Stimulated activated CD4-positive, alpha-beta T cell treated with anti-CD3 and anti-CD28 coated beads, Interleukin-1b, Interleukin-23, amount 100 ng/mL, for 1 hour (primary cell): ENCODE results near the gene VWA8.
"Not testable (repeated sequence)": the region's sequence is repeated elsewhere in the genome, so short reads cannot be mapped to it uniquely, and the experiment has no call there.

ENCODE experiments used
- DNase-seq, 2 donors: peaks; one replicate each; pipeline ENCODE4 v3.0.0-alpha.2; 2020; ENCODE audit warnings: low read depth in 2 of 2

Gene VWA8

DNA sequence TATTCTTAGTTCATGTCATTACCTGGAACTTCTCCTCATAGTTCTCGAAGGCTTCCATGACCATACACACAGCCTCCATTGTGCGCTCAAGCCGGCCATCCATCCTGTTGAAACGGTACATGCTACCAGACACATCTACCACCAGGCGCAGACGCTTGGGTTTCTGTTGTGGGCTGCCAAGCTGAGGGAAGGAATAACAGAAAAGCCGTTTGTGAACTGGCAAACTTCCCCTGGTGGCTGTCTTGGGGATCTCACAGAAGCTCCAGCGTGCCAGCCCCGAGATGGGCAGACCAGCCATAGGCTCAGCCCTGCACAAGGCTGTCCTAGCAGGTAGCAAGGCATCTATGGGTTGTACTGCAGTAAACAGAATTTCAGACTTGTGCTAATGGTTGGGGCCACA is 373.4 kb downstream of the VWA8 start:
- no peak for DNase-seq

DNA sequence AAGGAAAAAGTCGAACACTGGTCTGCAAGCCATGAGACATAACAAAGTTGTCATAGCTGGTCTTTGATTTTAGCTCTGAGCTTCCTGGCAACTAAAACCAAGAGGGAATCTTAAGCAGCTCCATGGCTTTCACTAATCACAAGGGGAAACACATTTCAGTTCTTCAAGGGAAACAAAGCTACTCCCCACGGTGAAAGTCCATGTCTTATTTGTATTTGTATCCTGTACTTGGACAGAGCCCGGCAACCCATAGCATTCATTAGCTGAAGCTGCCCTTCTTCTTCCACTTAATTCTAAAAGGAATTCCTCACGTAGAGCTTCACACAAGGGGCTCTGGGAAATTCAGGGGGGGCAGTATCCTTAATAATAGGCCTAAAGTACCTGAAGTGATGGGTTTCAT is 374.7 kb downstream of the VWA8 start:
- no peak for DNase-seq

DNA sequence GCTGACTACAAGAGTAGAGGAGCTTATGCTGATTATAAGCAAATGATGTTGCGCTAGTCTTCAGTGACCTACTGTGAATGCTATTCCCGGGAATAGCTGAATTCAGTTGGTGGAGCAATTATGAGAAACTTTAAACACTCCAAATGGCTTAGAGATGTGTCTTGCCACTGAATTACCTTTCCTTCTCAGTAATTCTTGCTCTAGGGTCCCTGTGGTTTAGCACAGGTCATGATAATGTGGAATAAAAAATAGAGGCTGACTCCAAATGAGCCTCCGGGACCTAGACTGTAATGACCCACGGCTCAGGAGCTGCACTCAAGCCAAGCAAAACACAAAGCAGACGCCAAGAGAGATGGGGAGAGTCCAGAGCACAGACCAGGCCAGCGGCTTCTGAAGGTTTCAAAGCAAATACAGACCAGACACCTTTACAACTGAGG is 378.9 kb downstream of the VWA8 start:
- DNase-seq = no peak

DNA sequence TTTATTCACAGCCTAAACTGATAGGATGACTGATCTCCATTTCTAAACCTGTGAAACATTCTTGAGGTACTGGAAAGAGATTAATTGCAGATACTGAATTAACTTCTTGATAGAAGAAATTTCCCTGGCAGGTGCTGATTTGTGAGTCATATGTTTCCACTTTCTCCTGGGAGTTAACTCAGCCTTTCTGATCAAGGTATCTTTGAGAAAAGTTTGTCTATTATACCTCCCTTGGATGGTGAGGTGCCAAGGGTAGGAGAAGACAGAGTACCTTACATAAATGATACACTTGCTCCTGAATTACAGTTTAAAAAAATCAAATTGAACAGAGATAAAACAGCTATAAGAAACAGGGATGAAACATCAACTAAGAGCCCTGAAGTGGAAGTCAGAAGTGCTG is 380.6 kb downstream of the VWA8 start:
- DNase-seq = no peak

DNA sequence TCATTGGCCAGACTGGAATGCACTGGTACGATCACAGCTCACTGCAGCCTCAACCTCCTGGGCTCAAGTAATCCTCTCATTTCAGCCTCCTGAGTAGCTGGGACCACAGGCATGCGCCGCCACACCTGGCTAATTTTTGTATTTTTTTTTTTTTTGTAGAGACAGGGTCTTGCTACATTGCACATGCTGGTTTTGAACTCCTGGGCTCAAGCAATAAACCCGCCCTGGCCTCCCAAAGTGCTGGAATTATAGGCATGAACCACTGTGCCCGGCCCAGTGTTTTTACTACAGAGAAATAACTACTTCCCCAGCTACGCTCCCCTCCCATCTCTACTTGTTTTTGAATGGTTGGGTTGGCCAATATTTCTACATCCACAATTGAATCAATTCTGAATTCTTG is 381.0 kb downstream of the VWA8 start:
- no peak for DNase-seq

DNA sequence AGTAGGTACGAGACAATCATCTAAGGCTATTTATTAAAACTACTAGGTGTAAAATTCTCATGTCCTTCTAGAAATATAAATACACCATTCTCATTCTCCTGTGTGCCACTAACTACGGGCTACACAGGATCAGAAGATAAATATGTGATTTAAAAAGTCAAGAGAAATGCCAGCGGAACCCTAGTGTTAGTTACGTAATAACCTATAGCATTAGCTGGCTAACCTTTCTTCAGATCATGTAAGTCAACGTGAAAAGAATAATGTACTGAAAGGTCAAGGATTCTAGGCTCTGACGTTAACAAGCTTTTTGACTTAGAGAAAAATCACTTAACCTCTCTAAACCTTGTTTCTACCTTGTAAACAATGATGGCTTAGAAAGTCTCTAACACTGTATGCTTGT is 381.7 kb downstream of the VWA8 start:
- DNase-seq = no peak

DNA sequence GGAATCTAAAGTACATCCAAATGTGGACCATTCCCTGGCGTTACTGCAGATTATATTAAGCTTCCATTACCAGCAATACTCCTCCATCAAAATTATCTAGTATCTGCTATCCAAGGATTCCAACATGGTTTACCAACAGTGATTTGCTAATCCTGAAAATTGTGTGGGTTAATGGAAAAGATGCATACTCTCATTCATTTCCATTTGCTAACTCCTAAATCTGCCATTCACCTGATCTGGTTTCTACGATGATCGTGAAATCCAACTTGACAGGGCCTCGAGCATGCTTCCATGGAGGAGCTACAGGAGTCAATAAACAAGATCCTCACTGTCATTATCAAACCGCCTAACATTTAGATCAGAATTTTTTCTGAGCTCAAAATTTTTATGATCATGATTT is 382.5 kb downstream of the VWA8 start:
- no peak for DNase-seq

DNA sequence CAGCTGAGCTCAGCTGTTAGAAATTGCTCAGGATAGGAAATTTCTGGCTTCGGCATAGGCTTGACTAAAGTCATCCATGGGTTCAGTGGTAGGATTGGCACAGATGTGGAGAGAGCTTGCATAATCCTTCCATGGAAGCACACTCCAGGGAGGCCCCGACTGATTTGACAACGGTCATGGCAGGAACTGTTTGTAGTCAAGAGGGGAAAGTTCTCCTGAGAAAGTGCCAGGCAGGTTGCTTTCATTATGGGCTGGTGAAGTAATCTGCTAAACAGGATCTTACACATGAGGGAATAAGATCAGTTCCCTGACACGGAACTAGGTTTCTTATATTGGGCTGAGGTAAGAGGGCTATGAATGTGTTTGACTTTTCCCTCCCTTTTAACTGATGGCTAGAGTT is 383.5 kb downstream of the VWA8 start:
- no peak for DNase-seq

DNA sequence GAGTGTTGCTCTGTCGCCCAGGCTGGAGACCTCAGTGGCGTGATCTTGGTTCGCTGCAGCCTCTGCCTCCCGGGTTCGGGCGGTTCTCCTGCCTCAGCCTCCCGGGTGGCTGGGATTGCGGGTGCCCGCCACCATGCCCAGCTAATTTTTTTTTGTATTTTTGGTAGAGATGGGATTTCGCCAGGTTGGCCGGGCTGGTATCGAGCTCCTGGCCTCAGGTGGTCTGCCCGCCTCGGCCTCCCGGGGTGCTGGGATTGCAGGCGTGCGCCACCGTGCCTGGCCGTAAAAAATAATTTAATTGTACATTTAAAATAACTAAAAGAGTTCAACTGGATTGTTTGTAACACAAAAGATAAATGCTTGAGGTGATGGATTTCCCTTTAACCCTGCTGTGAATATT is 387.3 kb downstream of the VWA8 start:
- DNase-seq = not testable (repeated sequence)

DNA sequence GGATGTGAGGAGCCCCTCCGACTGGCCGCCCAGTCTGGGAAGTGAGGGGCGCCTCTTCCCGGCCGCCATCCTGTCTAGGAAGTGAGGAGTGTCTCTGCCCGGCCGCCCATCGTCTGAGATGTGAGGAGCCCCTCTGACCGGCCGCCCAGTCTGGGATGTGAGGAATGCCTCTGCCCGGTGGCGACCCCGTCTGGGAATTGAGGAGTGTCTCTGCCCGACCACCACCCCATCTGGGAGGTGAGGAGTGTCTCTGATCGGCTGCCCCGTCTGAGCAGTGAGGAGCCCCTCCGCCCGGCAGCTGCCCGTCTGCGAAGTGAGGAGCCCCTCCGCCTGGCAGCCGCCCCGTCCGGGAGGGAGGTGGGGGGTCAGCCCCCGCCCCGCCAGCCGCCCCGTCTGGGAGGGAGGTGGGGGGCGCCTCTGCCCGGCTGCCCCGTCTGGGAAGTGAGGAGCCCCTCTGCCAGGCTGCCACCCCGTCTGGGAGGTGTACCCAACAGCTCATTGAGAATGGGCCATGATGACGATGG is 389.0 kb downstream of the VWA8 start:
- DNase-seq = not testable (repeated sequence)

DNA sequence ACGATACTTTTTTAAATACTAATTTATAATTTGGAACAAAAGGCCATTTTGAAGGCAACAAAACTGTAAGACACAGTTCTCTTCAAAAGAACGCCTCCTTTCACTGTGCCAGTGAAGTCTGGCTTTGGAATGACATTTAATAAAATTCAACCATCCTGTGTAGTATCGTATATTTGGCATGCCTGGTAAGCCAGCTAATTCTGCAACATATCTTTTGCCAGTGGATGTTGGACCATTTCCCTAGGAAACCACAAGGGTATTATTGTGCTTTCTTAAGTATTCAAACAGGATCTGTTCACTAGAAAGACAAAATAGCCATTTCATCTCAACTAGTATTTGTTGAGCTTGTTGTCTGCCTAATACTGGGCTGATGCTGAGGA is 391.9 kb downstream of the VWA8 start:
- no peak for DNase-seq

DNA sequence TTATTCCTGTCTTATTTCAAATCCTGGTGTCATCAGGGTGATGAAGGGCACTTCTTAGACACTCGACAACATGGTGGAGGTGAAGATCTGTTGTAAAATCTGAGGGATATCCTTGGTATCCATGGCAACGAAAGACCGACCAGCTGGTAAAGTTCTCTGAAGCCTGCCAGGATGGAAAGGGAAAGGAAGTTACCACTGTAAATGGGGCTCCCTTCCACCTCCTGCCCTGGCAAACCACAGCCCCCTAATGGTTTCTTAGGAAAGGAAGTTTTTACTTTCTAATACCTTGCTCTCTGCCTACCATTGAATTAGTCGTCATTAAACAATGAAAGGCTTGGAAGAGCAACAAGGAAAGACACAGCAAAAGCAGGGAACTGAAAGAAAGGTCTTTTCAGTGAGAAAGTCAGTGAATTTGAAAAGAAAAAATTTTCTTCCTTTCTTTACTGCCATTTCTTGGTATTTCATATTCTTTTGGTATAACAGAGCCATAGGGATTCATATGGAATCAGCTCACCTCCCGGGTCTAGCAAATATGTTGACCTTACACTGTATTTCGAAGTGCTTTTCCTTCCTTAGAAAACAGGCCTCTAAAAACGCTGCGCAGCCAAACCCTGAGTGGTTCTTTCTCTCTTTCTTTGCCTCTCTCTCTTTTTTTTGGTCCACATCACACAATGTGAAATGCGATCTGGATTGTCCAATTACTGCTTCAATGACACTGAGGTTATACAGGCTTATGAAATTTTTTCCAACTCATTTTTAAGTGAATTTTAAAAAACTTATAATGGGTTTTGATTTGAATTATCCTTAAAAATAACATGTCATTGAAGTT is 392.6 kb downstream of the VWA8 start:
- DNase-seq = no peak

DNA sequence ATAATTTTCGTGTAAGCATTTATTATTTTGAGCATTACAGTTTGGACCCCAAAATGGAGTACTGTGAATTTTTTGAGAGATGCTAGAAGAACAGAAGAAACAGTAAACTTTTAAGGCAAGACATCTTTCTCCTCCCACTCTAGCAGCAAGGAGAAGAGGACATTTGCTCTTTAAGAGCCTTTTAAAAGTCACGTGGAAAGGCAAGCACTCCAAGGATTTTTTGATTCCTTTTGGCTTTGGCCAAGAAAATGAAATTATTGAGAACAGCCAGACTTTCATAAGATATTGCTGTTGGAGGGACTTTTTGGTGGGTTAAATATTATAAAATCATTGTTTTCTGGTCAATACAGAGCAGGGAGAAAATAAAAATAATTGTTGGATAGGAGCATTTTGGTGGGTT is 393.5 kb downstream of the VWA8 start:
- no peak for DNase-seq

DNA sequence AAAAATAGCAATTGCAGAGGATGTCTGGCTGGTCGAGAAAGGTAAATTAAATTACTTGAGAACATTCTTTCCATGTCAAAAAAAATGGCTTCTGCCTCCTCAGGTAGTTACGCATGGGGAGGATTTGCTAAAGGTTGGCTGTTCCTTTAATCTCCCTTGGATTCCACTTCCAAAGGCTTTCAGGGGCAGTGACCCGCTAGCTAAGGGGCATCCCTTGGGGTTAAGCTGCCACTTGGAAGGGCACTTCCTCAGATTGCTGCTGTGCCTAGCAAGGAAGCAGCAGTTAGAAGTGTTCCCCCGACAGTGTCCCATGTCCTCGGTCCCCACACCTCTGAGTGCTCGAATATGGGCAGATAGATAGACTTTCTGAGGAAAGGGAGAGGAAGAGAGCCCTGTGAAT is 395.1 kb downstream of the VWA8 start:
- no peak for DNase-seq

DNA sequence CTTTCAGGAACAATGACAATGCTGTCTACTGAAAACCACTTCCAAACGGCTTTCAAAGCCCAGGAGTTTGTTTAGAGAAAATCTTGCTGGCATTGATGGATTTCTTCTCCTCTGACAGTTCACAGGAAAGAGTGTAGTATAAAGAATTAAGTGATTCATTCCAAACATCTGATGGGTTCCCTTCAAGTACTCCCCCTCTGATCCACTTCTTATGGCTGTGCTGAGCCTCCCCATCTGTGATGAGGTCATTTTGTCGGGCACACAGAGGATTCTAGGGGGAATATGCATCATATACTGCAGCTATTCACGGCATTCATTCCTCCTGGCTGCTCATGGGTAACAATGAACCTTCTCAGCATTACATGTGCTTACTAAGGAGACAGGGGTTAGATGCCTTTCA is 395.7 kb downstream of the VWA8 start:
- DNase-seq = no peak

DNA sequence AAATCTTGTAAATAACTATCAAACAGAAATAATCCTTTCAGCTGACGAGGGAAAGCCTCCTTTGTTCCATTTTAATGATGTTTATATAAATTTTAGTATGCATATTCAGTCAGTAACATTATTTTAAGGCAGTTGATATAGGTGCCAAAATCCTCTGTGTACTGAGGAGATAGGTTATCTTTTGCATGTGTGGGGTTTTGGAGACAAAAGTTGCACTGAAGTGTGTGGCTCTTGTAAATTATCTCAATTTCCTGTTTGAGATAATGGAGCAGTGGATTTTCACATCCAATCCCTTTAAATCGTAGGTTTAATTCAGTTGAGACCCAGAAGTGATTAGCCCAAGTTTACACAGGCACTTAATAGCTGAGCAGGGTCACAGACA is 396.9 kb downstream of the VWA8 start:
- DNase-seq = no peak

DNA sequence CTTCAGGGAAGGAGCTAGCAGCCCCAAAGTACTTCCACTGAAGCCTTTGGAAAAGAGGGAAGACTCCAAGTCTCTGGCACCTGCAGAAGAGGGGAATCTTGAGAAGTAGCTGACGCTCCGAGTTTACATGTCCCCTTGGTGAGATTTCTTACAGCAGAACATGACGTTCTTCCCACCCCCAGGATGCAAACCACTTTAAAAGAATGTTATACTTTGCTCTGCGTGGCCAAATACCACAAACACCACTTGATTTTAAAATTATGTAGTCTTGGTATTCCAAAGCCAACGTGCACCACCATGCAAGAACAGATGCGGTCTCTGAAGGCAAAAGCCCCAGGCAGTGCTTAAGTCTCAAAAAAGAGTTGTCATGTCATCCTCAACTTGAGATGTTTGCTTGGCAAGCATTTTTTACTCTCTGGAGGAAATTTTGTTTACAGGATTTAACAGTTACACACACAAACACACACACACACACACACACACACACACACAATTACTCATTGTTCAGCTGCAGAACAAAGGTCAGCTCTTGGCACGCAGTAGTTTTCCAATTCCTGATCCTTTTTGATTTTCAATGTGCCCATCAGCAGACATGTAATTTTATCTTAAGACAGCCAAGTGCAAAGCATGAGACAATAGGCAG is 397.4 kb downstream of the VWA8 start:
- no peak for DNase-seq

DNA sequence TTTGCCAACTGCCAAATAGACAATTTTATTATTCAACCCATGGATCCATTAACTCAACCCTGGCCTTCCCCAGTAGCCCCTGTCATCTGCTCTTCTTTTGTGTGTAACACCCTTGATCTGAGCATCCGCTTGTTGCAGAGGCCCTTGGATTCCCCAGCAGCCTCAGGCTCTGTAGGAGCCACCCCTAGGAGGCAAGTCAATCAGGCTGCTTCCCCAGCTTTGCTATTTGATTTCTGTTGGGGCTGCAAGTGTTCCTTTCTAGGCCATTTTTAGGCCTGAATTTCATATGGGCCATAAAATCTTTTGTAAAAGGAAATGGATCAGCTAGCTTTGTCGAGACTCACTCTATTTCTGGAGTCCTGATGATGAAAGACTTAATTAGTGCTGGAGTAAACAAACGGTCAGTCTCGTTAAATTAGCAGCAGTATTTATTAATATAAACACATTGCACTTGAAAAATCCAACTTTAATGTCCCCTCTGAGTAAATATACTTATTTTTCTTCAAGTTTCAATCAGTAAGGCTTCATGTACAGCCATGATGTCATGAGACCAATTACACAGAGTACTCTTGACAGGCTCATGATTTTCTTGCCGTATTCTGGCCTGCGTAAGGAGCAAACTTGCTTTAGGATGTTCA is 398.2 kb downstream of the VWA8 start:
- no peak for DNase-seq

DNA sequence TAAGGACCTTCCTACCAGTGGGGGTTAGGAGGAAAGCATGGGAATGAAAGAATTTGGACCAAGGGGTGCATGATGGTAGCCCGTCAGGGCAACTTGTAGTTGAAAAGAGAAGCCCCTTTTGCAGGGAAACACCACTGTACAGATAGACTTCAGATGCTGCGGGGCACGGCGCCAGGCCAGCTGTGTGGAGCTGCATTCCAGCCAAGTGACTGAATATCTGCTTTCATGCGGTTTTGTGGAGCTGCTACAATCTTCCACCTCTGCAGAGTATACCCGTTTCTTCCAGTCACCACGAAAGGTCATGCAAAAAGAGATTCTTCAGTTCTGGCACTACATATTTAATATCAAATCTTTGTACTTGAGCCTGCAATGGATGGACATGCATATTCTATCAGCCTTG is 398.8 kb downstream of the VWA8 start:
- no peak for DNase-seq

DNA sequence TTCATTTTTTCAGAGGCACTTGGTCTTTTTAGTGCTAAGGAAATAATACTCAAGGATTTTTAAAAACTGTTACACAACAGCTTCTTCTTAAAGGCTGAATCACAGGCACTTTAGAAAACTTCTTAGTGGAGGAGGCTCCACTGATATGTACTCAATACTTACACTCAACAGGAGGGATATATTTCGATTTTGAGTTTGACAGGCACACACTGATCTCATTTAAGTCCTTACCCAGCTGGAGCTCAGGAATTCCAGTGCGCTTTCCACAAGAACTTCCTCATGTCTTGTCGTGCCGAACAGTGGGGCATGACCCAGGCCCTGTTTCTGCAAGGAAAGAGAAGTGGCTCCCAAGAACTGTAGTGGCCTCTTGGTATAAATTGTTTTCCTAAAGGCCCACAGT is 399.7 kb downstream of the VWA8 start:
- no peak for DNase-seq

DNA sequence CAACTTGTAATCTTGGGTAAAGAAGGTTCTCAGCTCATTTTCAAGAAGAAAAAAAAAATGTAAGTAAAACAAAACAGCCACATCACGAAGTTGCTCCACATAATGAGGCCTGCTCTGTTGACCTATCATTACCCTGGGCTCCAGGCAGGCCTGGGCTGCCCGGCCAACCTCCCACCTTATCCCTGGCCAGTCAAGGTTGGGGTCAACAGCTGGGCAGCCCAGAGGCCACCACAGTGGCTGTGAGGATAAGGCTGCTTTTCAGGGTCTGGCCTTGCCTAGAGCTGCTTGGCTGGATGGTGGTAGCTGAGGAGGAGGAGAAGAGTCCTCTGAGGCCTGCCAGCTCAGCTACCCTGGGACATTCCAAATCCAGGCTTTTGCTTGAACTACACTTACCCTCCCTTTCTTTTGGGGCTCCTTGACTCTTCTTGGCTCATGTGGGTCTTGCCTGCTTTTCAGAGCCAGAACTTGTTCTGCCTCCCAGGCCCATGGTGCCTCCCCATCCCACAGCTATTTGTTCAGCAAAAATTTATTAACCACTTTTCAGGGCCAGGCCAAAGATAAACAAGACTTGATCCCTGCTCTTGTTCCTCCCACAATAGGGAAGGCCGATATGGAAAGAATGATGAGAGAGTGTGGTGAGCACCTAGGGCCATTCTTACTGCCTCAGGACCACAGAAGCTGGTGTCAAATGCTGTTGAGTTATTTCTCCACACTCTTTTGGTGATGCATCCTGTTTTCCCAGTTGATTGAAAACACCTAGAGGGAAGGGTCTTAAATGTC is 401.9 kb downstream of the VWA8 start:
- DNase-seq = no peak

DNA sequence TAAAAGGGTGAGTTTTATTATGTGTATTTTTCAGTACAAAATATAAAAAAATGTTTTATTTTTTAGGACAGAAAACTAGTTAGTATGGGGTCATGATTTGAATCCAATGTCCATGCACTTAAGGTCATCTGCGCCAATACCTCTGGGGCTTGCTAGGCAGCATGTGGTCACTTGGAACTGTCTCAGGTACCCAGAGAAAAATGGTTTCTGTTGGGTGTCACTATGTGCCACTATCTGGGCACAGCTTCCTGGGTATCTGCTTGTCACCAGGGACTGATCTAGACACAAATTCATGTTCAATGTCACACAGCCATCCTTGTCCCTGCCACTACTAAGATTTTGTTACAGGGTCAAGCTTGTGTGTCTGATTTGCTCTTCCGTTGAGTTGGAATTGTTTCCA is 403.2 kb downstream of the VWA8 start:
- no peak for DNase-seq
